GM18907 (cell line): ENCODE results near the gene RPUSD3.

ENCODE experiments used
- ATAC-seq: cut with Tn5 transposase; IDR thresholded peaks from one replicate; pipeline ENCODE4 v1.9.1; 2021; ENCODE audit warnings: mild to moderate bottlenecking, moderate library complexity; ENCODE audit not compliant: unreplicated experiment

Gene RPUSD3

DNA sequence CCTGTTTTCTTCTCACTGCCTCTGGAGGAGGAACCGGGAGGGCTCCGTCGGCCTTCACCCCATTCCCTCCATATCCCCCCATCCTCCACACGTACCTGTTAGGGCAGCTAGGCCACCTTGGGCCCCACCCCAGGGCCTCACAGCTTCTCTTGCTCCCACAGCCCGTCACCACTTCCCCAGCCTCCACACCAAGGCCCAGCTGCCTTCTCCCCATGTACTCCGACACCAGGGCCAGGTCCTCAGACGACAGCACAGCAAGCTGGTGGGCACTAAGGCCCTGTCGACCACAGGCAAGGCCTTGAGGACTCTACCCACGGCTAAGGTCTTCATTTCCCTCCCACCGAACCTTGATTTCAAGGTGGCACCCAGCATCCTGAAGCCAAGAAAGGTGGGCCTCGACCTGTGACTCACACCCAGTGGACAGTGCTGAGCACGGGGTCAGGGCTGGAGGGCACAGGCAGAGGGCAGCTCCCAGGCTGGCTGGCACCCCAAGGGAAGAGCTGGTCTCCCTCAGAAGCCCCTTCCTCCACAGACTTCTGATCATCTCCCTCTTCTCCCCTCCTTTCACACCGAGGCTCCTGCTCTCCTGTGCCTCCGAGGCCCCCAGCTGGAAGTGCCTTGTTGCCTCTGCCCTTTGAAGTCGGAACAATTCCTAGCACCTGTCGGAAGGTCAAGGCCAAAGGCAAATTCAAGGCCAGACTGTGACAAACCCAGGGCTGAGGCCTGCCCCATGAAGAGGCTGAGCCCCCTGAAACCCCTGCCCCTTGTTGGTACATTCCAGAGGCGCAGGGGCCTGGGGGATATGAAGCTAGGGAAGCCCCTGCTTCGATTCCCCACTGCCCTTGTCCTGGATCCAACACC is 9.1 kb downstream of the RPUSD3 start:
- ATAC-seq: no peak

DNA sequence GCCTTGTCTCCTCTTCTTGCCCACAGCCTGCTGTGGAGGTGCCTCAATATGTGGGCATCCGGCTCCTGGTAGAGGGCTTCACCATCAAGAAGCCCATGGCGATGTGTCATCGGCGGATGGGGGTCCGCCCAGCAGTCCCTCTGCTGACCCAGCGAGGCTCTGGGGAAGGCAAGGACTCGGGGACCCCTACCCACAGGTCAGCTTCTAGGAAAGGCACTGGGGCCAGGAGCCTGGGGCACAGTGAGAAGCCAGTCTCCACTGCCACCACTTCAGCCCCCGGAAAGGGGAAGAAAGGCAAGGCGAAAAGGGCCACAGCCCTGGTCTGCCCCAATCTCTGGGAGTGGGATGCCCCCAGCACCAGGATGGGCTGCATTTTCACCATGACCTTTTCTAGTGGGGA is 10.7 kb downstream of the RPUSD3 start:
- ATAC-seq: no peak

DNA sequence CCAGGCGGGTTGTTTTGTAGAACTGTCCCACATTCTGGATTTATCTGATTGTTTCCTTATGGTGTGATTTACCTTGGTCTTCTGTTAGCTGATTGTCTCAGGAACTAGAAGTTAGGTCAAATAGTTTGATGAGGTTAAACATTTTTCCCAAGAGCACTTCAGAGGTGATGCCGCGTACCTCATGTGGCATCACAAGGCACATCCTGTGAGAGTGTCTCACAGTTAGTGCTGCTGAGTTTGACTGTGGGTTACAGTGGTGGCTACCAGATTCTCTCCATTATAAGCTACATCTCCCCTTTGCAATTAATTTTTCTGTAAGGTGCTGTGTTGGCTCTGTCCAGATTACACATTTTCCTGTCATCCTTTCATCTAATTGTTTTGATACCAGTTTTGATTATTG is 12.6 kb downstream of the RPUSD3 start:
- ATAC-seq: no peak

DNA sequence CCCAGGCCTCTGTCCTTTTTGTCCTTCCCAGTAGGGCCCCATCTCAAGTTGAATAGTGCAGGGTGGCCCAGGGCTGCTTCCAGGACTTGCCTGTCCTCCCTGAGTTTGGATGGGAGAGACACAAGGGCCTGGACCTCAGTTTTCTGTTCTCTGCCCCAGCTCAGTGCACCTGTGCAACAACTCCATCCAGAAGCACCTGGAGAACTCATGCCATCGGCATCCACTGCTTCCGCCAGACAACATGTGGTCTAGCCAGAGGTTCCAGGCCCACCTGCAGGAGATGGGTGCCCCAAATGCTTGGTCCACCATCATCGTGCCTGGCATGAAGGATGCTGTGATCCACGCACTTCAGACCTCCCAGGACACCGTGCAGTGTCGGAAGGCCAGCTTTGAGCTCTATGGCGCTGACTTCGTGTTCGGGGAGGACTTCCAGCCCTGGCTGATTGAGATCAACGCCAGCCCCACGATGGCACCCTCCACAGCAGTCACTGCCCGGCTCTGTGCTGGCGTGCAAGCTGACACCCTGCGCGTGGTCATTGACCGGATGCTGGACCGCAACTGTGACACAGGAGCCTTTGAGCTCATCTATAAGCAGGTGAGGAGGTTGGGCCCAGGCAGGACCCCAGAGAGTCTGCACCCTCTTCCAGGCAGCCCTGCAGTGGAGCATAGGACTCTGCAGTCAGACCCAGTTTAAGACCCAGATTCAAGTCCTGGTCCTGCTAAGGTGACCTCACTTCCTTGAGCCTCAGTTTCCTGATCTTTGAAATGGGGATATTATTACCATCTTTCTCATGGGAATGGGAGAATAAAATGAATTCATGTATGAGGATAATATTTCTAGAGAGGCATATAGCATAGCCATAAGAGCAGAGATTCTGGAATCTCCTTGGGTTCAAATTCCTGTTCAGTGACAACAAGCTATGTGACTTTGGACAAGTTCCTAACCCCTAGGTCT is 14.7 kb downstream of the RPUSD3 start:
- no peak for ATAC-seq

DNA sequence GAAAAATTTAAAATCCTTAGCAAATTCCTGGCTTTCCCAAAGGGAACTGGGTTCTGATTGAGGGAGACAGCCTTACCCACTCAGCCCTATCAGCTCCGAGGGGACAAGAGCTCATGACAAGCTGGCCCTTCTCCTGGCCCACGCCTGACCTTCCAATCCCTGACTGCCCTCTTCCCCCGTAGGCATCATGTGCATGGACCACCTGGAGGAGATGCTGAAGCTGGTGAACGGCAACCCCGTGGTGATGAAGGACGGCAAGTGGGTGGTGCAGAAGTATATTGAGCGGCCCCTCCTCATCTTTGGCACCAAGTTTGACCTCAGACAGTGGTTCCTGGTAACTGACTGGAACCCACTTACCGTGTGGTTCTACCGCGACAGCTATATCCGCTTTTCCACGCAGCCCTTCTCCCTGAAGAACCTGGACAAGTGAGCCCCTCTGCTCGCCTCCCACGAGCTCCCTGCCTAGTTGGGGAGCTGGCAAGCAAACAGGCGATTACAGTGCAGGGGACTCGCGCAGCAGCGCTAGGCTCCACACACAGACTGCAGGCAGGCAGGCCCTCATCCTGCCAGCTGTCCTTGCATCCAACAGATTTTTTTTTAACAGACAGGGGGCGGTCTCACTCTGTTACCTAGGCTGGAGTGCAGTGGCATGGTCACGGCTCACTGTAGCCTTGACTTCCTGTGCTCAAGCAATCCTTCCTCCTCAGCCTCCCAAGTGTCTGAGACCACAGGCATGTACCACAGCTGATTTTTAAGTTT is 16.8 kb downstream of the RPUSD3 start:
- ATAC-seq: no peak

DNA sequence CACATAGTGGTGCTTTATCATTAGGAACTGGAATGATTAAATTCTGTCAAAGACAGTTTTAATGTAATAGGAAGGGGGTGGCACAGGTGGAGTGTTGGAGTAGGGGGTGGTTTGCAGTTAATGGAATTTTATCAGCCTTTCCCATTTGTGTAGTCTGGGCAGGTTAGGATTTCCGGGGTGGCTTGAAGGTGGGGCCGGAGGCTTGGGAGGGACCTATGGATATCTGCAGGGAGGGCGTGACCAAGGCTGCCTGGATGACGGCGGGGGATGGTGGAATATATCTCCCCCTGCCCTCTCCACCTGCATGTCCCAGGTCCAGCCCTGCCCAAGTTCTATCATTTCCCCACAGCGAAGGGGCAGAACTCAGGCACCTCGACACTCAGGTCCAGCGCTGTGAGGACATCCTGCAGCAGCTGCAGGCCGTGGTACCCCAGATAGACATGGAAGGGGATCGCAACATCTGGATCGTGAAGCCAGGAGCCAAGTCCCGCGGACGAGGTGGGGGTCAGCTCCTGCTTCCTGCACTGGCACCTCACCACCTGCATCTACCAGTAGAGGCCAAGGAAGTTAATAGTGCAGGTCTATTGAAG is 18.3 kb downstream of the RPUSD3 start:
- ATAC-seq: no peak

DNA sequence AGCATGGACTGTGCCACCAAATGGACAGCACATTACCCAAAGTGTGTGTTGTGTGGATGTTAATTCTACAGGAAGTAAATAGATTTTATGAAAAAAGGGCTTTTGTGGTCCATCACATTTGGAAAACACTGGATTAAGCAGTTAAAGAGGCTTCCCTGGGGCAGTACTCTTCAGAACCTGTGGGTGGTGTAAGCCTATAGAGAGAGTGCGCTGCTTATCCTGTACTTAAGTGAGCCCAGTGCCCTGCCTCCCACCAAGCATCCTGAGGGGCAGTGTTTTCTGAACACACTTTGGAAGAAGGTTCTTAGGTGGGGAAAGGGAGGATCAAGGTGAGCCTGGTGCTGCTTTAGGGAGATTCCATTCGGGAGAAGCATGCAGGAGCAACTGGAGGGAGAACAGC is 22.9 kb downstream of the RPUSD3 start:
- ATAC-seq: no peak

DNA sequence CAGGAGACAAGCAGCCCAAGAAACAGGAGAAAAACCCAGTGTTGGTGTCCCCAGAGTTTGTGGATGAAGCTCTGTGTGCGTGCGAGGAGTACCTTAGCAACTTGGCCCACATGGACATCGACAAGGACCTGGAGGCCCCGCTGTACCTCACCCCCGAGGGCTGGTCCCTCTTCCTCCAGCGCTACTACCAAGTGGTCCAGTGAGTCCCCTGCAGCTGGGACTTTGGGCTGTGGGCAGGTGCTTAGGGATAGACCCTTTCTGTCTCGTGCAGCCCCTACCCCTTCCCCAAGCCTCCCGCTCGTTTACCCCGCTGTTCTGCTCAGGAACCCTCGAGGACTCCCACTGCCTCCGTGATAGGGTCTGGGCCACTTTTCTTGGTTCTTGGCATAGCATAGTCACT is 23.3 kb downstream of the RPUSD3 start:
- no peak for ATAC-seq

DNA sequence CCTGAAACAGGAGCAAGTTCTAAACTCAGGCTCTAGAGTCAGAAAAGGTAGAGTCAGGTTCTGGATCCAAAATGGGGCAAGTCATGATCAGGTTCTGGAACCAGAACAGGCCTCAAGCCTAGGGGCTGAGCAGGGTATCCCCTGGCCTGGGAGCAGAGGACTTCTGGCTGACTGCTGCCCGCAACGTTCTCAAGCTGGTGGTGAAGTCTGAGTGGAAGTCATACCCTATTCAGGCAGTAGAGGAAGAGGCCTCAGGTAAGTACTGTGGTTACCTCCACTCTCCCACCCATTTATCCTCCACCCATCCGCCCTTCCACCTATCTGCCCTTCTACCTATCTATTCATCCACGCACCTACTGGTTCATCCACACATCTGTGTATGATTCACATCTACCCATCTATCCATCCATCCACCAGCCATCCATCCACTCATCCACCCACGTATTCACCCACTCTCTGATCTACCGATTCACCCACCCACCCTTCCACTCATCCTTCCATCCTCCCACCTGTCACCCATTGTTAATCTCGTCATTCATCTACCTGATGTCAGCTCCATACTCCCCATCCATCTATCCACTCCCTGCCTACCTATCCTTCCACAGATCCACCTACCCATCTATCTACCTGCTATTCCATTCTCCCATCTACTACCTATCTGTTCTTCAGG is 25.0 kb downstream of the RPUSD3 start:
- ATAC-seq: no peak

DNA sequence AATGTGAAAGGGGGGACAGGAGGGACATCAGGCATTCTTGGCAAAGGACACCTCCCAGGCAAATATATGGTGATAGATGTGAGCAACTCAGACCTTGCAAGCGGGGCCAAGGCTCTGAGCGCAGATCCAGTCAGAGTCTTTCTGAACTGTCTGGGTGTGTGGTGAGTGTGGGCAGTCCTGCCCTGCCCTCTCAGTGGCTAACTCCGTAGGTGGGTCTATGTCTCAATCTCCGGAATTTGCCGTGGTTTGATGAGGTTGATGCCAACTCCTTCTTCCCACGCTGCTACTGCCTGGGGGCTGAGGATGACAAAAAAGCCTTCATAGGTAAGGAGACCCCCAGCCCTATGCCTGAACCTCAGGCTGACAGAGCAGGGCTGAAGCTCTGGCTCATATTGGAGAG is 26.4 kb downstream of the RPUSD3 start:
- ATAC-seq: no peak

DNA sequence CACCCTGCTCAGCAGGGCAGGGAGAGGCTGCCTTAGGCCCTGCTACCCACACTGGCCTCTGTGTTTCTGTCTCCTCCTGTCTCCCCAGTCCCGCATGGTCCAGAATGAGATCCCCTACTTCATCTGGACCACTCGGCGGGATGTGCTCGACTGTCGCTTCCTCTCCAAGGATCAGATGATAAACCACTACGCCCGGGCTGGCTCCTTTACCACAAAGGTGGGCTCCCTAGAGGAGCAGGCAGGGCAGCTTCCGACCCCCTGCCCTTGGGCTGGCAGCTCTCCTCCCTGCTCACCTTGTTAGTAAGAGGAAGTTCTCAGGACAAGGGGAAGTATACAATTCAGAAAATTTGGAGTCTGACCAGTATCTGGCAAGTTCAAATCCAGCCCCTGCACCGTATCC is 27.8 kb downstream of the RPUSD3 start:
- ATAC-seq: no peak

DNA sequence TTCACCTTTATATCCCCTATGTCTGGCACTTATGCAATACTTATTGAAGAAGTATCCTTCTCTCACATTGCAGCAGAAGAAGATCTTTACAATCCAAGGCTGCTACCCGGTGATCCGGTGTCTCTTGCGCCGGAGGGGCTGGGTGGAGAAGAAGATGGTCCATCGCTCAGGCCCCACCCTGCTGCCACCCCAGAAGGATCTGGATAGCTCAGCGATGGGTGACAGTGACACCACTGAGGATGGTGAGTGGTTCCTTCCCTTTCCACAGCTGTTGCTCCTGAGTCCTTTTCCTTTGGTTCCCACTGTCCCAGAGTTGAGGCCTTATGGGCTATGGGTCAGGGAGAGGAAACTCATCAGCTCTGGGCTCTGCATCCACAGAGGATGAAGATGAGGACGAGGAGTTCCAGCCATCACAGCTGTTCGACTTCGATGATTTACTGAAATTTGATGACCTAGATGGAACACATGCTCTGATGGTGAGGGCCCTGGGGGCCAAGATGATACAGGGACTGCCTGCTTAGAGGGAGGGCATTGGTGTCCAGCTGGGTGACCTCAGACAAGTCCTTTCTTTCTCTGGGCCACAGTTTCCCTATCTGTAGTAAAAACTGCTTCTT is 30.8 kb downstream of the RPUSD3 start:
- ATAC-seq: no peak

DNA sequence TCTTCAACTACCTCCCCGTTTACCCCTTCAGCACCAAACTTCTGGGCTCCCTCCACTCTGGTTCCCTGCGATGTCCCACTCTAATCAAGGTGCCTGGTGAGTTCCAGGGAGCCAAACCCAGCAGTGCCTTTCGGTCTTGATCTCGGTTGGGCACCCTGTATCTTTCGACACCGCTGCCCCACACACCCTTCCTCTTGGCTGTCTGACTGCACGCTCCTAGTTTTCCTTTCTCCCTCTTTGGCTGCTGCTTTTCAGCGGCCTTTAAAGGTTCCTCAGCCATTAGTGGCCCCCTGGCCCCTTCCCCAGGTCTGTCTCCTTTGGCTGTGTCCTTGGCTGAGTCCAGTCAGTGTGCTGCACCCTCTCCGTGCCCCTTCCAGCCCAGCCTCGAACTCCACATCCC is 33.0 kb downstream of the RPUSD3 start:
- no peak for ATAC-seq

DNA sequence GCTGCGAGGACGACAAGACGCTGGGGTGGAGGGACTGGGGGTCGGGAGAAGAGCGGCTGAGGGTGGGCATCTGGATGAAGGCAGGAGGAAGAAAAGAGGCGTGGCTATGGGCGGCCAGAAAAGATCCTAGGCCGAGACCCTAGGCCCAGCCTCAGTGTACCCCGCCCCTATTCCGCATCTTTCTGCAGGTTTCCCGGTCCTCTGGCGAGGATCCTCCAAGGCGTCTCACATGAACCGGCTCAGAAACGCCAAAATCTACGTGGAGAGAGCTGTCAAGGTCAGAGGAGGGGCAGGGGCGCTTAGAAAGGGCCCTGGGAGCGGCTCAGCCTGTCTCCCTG is 33.4 kb downstream of the RPUSD3 start:
- no peak for ATAC-seq

DNA sequence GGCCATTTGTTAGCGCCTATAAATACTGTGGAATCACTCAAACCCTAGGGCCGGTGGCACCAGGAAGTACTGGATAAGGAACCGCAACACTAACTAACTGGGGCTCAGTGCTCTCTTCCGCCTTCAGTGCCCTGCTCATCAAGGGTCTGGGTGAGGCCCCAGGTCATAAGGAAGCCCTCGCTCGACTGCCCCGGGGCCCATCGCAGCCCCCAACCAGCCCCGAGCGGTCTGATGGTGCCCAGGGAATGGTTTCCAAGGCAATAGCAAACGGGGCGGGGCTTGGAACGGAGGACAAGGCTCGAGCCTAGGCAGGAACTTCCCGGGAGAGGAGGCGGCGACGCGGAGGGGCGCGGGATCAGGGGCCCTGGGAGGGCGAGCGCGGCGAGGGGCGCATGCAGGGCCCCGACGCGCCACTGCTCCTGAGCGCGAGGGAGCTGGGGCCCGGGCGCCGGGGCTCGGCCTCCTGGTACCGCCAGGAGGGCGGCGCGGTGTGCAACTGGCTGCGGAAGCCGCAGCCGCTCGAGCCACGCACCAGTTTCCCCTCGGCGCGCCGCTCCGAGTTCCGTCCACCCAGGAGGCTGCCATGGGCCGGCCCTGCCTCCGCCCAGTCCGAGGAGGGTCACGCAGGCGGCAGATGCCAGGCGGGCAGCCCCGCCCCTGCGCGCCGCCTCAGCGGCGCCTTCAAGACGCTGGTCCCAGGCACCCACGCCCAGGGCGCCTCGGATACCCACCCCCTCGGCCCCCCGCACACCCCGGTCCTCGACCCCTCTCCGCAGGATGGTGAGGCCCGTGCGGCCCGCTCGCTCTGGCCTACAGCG is 34.0 kb downstream of the RPUSD3 start, which contains the start of gene TTLL3:
TTLL3 (plus strand) TSS at position 648 of the 818 bp plus-strand sequence. CDS start 400 bp downstream, outside the sequence.
- peak; percentile 56 for ATAC-seq

DNA sequence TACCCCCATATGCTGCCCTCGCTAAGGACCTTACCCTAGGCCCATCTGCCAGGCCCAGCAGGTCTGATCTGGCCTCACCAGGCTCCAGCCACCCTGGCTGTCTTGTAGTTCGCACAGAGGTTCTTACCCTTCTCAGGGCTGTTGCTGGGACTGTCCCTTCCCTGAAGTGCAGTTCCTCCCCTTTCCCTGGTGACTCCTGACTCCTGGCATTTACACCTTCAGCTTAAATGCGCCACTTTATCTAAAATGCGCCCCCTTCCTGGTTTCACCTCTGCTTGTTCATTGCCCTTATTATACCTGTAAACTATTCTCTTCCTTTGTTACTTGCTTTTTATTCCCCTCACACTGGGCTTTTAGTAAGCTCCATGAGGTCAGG is 34.6 kb downstream of the RPUSD3 start:
- ATAC-seq: no peak

DNA sequence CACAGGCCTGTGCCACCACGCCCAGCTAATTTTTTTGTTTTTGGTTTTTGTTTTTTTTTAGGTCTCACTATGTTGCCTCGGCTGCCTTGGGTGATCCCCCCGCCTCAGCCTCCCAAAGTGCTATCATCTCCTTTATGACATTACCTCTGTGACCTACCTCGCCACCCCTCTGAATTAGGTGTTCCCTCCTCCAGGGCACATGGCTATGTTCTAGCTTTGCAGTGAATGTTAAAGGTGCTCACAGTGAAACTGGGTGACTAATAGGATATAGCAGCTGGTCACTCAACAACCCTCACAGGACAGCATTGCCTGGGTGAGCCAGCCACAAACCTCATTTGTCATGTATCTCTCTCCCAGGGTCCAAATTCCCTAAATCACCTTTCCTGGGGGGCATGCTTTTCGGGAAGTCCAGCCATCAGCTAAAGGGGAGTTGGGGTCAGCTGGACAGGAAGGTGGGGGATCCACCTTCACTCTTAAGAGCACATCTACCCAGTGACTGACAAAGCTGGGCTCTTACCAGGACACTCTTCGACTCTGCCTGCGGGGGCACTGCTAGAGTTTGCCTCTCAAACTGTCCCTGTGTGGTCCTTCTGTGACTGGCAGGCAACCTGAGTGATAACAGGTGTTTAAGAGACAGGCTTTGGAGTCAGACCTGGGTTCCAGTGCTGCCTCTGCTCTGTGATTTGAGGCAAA is 35.3 kb downstream of the RPUSD3 start:
- peak; percentile 61 for ATAC-seq

DNA sequence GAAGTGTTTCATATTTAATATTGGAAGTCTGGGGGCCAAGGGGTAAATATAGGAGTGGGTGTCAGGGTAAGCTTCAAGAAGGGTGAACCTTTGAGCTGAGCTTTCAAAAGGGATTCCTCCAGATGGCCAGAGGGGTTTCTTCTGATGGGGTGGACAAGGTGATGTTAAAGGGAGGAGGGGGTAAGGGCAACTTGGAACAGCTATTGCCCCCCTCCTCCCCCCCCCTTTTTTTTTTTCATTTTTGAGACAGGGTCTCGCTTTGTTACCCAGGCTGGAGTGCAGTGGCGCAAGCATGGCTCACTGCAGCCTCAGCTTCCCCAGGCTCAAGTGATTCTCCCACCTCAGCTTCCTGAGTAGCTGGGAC is 35.8 kb downstream of the RPUSD3 start:
- ATAC-seq: no peak
